ENCODE measurements around the gene PIH1D1. TPM values are rescaled to one million over a fixed set of nuclear protein-coding genes. Genes with fewer than 3 reads are reported as not detected.

PIH1D1 gene
- total RNA-seq, 4 donors from 2014 or later: 67.2 to 82.4 (median 72.5) TPM

GRCh38 chr19:49415810-49416200, 35.8 kb downstream of the PIH1D1 start:
- no peak overlapping the region for H3K27ac ChIP-seq
- H3K27me3 ChIP-seq: peaks cover 77% of the 10 kb centered on the region
- TF ChIP-seq POLR2AphosphoS5 (IDR thresholded peaks at IDR 0.05) (no peak), EP300 (IDR thresholded peaks at IDR 0.05) (no peak), CTCF (IDR thresholded peaks at IDR 0.05) (no peak), POLR2A (IDR thresholded peaks at IDR 0.05) (no peak)
- no peaks in the 10 kb centered on the region for H3K9me3 ChIP-seq
- no peak for ATAC-seq
- 71 to 83% methylated on average over 1 to 2 of the region's 2 CpGs for WGBS, 2 donors (ENCODE audit: low coverage in 1 of 2)
- no peak overlapping the region for H3K4me3 ChIP-seq
- peaks cover 0 to 3% (median 0%) of the 10 kb centered on the region in 3 donors for H3K4me1 ChIP-seq
- H3K36me3 ChIP-seq: no peaks in the 10 kb centered on the region

- 80% methylated on average over 1 of the region's 15 CpGs; no CpG with 5 or more reads in 1 of the 2 donors for WGBS, 2 donors (ENCODE audit: low coverage in 1 of 2)
- Histone ChIP-seq H3K4me3 (no peak overlapping the region), H3K36me3 (no peaks in the 10 kb centered on the region), H3K9me3 (no peaks in the 10 kb centered on the region), H3K4me1 (no peaks in the 10 kb centered on the region), H3K27ac (no peak overlapping the region), H3K27me3 (peaks cover 71% of the 10 kb centered on the region)
- no peak for TF ChIP-seq POLR2AphosphoS5 (IDR thresholded peaks at IDR 0.05)
- no peak for ATAC-seq
These were observed 36.4 kb downstream of the PIH1D1 start for GRCh38 chr19:49415102-49415809.

- Histone ChIP-seq H3K4me1 (no peaks in the 10 kb centered on the region), H3K4me3 (no peak overlapping the region), H3K9me3 (no peaks in the 10 kb centered on the region), H3K27me3 (peaks cover 67% of the 10 kb centered on the region), H3K27ac (no peak overlapping the region), H3K36me3 (no peaks in the 10 kb centered on the region)
- TF ChIP-seq POLR2A (IDR thresholded peaks at IDR 0.05) (no peak), EP300 (IDR thresholded peaks at IDR 0.05) (no peak), CTCF (IDR thresholded peaks at IDR 0.05) (no peak), POLR2AphosphoS5 (IDR thresholded peaks at IDR 0.05) (no peak)
- no peak for ATAC-seq
- WGBS, 2 donors (ENCODE audit: low coverage in 1 of 2): 88 to 90% methylated on average over 2 to 3 of the region's 3 CpGs
These were observed 37.4 kb downstream of the PIH1D1 start for GRCh38 chr19:49414256-49414655.

GRCh38 chr19:49413348-49413747, 38.3 kb downstream of the PIH1D1 start:
- Histone ChIP-seq H3K27me3 (peaks cover 66% of the 10 kb centered on the region), H3K36me3 (no peaks in the 10 kb centered on the region), H3K27ac (no peak overlapping the region), H3K4me3 (no peak overlapping the region), H3K9me3 (no peaks in the 10 kb centered on the region), H3K4me1 (no peaks in the 10 kb centered on the region)
- 70% methylated on average over 2 of the region's 9 CpGs; no CpG with 5 or more reads in 1 of the 2 donors for WGBS, 2 donors (ENCODE audit: low coverage in 1 of 2)
- TF ChIP-seq CTCF (IDR thresholded peaks at IDR 0.05): no peak
- TF ChIP-seq POLR2A (IDR thresholded peaks at IDR 0.05): no peak
- TF ChIP-seq POLR2AphosphoS5 (IDR thresholded peaks at IDR 0.05): no peak
- no peak for TF ChIP-seq EP300 (IDR thresholded peaks at IDR 0.05)
- no peak for ATAC-seq

GRCh38 chr19:49411681-49412326, 39.8 kb downstream of the PIH1D1 start:
- WGBS, 2 donors (ENCODE audit: low coverage in 1 of 2): 63 to 75% methylated on average over 2 of the region's 3 CpGs
- no peak for ATAC-seq
- TF ChIP-seq EP300 (IDR thresholded peaks at IDR 0.05) (no peak), POLR2AphosphoS5 (IDR thresholded peaks at IDR 0.05) (no peak), CTCF (IDR thresholded peaks at IDR 0.05) (no peak), POLR2A (IDR thresholded peaks at IDR 0.05) (no peak)
- H3K4me1 ChIP-seq: no peaks in the 10 kb centered on the region
- no peak overlapping the region for H3K27ac ChIP-seq
- no peak overlapping the region for H3K4me3 ChIP-seq
- no peaks in the 10 kb centered on the region for H3K36me3 ChIP-seq
- peaks cover 62% of the 10 kb centered on the region for H3K27me3 ChIP-seq
- no peaks in the 10 kb centered on the region for H3K9me3 ChIP-seq
